Astrocyte (in vitro differentiated cells and primary cell): ENCODE data around the gene KRTAP10-1. TPM values are rescaled to one million over a fixed set of nuclear protein-coding genes. Genes with fewer than 3 reads are reported as not detected.
A peak's percentile ranks its signal among the peaks of the same experiment; 100 is the strongest.

Source experiments
- DNase-seq: peaks from one replicate; pipeline ENCODE4 v3.0.0-alpha.2; 2010; ENCODE audit warnings: low read depth
- FAIRE-seq: peaks from 2 replicates; lab custom pipeline; 2011; peaks lifted over from hg19 to GRCh38; lab: Jason Lieb, UNC
- H2AFZ ChIP-seq: 2 replicates; pipeline ENCODE4 v1.6.0; 2012; ENCODE audit warnings: low read depth, low read length, inconsistent platforms
- H3K27ac ChIP-seq: 2 replicates; pipeline ENCODE4 v1.5.1; 2011; ENCODE audit warnings: low read depth, low read length, inconsistent platforms
- H3K27me3 ChIP-seq: 2 replicates; pipeline ENCODE4 v1.6.0; 2011; ENCODE audit warnings: low read length, inconsistent platforms; ENCODE audit not compliant: insufficient read depth
- H3K36me3 ChIP-seq: 2 replicates; pipeline ENCODE4 v1.5.1; 2011; ENCODE audit warnings: low read length, inconsistent platforms; ENCODE audit not compliant: insufficient read depth
- H3K4me1 ChIP-seq: 2 replicates; pipeline ENCODE4 v1.5.1; 2011; ENCODE audit warnings: low read length, inconsistent platforms; ENCODE audit not compliant: insufficient read depth
- H3K4me2 ChIP-seq: 2 replicates; pipeline ENCODE4 v1.6.0; 2012; ENCODE audit warnings: low read length, inconsistent platforms
- H3K4me3 ChIP-seq: 2 replicates; pipeline ENCODE4 v1.5.1; 2011; ENCODE audit warnings: low read depth, mild to moderate bottlenecking, low read length, inconsistent platforms; ENCODE audit not compliant: insufficient read depth
- H3K79me2 ChIP-seq: 2 replicates; pipeline ENCODE4 v1.6.0; 2012; ENCODE audit warnings: mild to moderate bottlenecking, low read length, inconsistent platforms; ENCODE audit not compliant: insufficient read depth
- H3K9ac ChIP-seq: 2 replicates; pipeline ENCODE4 v1.6.0; 2012; ENCODE audit warnings: mild to moderate bottlenecking, low read length, inconsistent platforms
- H3K9me3 ChIP-seq: 2 replicates; pipeline ENCODE4 v1.5.1; 2012; ENCODE audit warnings: low read depth, mild to moderate bottlenecking, low read length, inconsistent platforms; ENCODE audit not compliant: insufficient read depth
- H4K20me1 ChIP-seq: 2 replicates; pipeline ENCODE4 v1.6.0; 2012; ENCODE audit warnings: low read length, inconsistent platforms; ENCODE audit not compliant: insufficient read depth
- H3K27ac Mint-ChIP-seq: one replicate; pipeline ENCODE4 v1.8.0; 2021; ENCODE audit warnings: mild to moderate bottlenecking, mixed read lengths; ENCODE audit not compliant: unreplicated experiment
- H3K27me3 Mint-ChIP-seq: one replicate; pipeline ENCODE4 v1.8.0; 2021; ENCODE audit warnings: low read depth, mixed read lengths; ENCODE audit not compliant: unreplicated experiment
- H3K36me3 Mint-ChIP-seq: one replicate; pipeline ENCODE4 v1.8.0; 2021; ENCODE audit warnings: low read depth, mixed read lengths; ENCODE audit not compliant: unreplicated experiment
- H3K4me1 Mint-ChIP-seq: one replicate; pipeline ENCODE4 v1.8.0; 2021; ENCODE audit warnings: low read depth, mixed read lengths; ENCODE audit not compliant: unreplicated experiment
- H3K4me3 Mint-ChIP-seq: one replicate; pipeline ENCODE4 v1.8.0; 2021; ENCODE audit warnings: mild to moderate bottlenecking, moderate library complexity, mixed read lengths; ENCODE audit not compliant: unreplicated experiment
- H3K9me3 Mint-ChIP-seq: one replicate; pipeline ENCODE4 v1.8.0; 2021; ENCODE audit warnings: mild to moderate bottlenecking, mixed read lengths; ENCODE audit not compliant: unreplicated experiment
- CTCF ChIP-seq: IDR thresholded peaks from 2 replicates; pipeline ENCODE4 v1.5.1; 2011; ENCODE audit warnings: low read depth, mild to moderate bottlenecking, inconsistent platforms, low read length, moderate library complexity; ENCODE audit not compliant: insufficient read depth
- EZH2 ChIP-seq: IDR thresholded peaks from 2 replicates; pipeline ENCODE4 v1.6.1; 2012; ENCODE audit warnings: mild to moderate bottlenecking, low read length, inconsistent platforms; ENCODE audit not compliant: insufficient read depth
- total RNA-seq: library from RNA; stranded (reverse); gene quantifications from 2 replicates; pipeline ENCODE4 v1.2.1, GENCODE V29; 2021

The KRTAP10-1 gene
- total RNA-seq, 1 donor from 2014 or later = not detected

GRCh38 chr21:44494956-44495355 lies 45.0 kb downstream of the KRTAP10-1 start:
- no peak overlapping the region for H3K9ac ChIP-seq
- peaks cover 15% of the 10 kb centered on the region for H3K9me3 ChIP-seq
- no peak overlapping the region for H3K27ac ChIP-seq
- H3K4me1 ChIP-seq = no peaks in the 10 kb centered on the region
- H4K20me1 ChIP-seq = no peaks in the 10 kb centered on the region
- H3K27me3 ChIP-seq = peaks cover 5% of the 10 kb centered on the region
- H3K79me2 ChIP-seq = no peaks in the 10 kb centered on the region
- Mint-ChIP-seq H3K4me1 (no peaks in the 10 kb centered on the region), H3K27me3 (peaks cover 22% of the 10 kb centered on the region), H3K4me3 (no peak overlapping the region), H3K9me3 (peaks cover 31% of the 10 kb centered on the region), H3K27ac (no peak overlapping the region), H3K36me3 (peaks cover 7% of the 10 kb centered on the region)
- FAIRE-seq (no peak), DNase-seq (no peak)
- H3K4me2 ChIP-seq = no peak overlapping the region
- H2AFZ ChIP-seq = no peak overlapping the region
- H3K4me3 ChIP-seq = no peak overlapping the region
- TF ChIP-seq CTCF (no peak), EZH2 (no peak)
- H3K36me3 ChIP-seq = no peaks in the 10 kb centered on the region

- no peaks in the 10 kb centered on the region for H3K36me3 ChIP-seq
- peaks cover 7% of the 10 kb centered on the region for H3K36me3 Mint-ChIP-seq
- no peaks in the 10 kb centered on the region for H3K4me1 Mint-ChIP-seq
- H3K4me3 ChIP-seq = no peak overlapping the region
- peaks cover 5% of the 10 kb centered on the region for H3K27me3 ChIP-seq
- H3K27ac Mint-ChIP-seq = no peak overlapping the region
- H3K9me3 ChIP-seq = peaks cover 15% of the 10 kb centered on the region
- peaks cover 22% of the 10 kb centered on the region for H3K27me3 Mint-ChIP-seq
- TF ChIP-seq EZH2 (no peak), CTCF (no peak)
- FAIRE-seq (no peak), DNase-seq (no peak)
- no peaks in the 10 kb centered on the region for H4K20me1 ChIP-seq
- no peak overlapping the region for H3K9ac ChIP-seq
- H3K27ac ChIP-seq = no peak overlapping the region
- no peaks in the 10 kb centered on the region for H3K79me2 ChIP-seq
- H2AFZ ChIP-seq = no peak overlapping the region
- no peaks in the 10 kb centered on the region for H3K4me1 ChIP-seq
- no peak overlapping the region for H3K4me3 Mint-ChIP-seq
- H3K4me2 ChIP-seq = no peak overlapping the region
- peaks cover 31% of the 10 kb centered on the region for H3K9me3 Mint-ChIP-seq
Observed at GRCh38 chr21:44494418-44494817, 45.6 kb downstream of the KRTAP10-1 start.

DNA sequence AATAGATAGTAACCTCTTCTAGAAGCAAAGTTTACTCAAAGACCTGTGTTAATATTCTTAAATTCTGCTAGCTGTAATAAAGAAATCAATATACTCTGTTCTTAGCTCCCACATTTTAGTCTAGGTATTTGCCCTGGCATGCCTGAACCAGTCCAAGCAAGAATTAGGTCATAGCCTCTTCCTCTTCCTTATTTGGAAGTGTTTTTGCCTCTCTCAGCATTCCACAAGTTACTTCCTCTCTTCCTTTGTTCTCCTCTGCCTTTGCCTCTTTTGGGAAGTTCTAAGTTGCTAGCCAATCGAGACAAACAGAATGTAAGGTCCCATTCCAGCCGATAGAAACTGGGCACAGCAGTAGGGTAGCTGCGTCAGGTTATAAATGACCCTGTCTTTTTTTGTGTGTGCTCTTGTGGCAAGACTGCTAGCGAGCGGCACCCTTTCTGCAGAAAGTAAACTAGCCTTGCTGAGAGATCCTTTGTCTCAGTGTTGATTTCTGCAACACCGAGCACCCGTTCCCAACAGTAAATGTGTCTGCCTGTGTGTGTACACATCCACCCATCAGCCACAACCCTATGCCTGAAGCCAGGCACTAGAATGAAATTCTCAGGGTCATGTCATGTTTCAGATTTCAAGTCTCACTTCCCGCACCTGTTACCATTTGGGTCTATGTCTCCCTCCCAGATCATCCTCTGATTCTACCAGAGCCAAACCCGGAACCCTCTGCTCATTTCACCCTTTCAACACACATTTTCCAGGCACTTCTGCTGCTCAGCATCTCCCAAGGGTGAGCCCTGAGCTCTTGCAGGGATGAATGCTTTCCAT lies 47.2 kb downstream of the KRTAP10-1 start:
- Mint-ChIP-seq H3K4me1 (no peaks in the 10 kb centered on the region), H3K36me3 (peaks cover 10% of the 10 kb centered on the region), H3K27me3 (peaks cover 22% of the 10 kb centered on the region), H3K4me3 (peak overlapping the region; percentile 31), H3K27ac (peak overlapping the region; percentile 90), H3K9me3 (peaks cover 34% of the 10 kb centered on the region)
- Histone ChIP-seq H3K27ac (no peak overlapping the region), H4K20me1 (no peaks in the 10 kb centered on the region), H3K4me1 (no peaks in the 10 kb centered on the region), H3K4me2 (no peak overlapping the region), H2AFZ (no peak overlapping the region), H3K36me3 (no peaks in the 10 kb centered on the region), H3K9me3 (peaks cover 15% of the 10 kb centered on the region), H3K4me3 (no peak overlapping the region), H3K9ac (no peak overlapping the region), H3K27me3 (peaks cover under 1% of the 10 kb centered on the region), H3K79me2 (no peaks in the 10 kb centered on the region)
- FAIRE-seq (no peak), DNase-seq (no peak)
- TF ChIP-seq EZH2 (no peak), CTCF (no peak)
